Fibroblast of villous mesenchyme (primary cell): ENCODE data around the gene SRXN1. TPM values are rescaled to one million over a fixed set of nuclear protein-coding genes. Genes with fewer than 3 reads are reported as not detected.

ENCODE experiments used
- DNase-seq: peaks from one replicate; pipeline ENCODE4 v3.0.0-alpha.2; 2010; ENCODE audit warnings: low read depth
- H3K4me3 ChIP-seq: 2 replicates; pipeline ENCODE4 v1.5.1; 2011; ENCODE audit warnings: low read depth, mild to moderate bottlenecking, low read length
- CTCF ChIP-seq: IDR thresholded peaks from 2 replicates; pipeline ENCODE4 v1.5.1; 2012; ENCODE audit warnings: low read depth, mild to moderate bottlenecking, low read length; ENCODE audit not compliant: insufficient read depth
- total RNA-seq: library from RNA; depleted of rRNA; stranded (reverse); fragments of >200 nt; gene quantifications from 2 replicates; pipeline ENCODE4 v1.2.3, GENCODE V29; 2012

Gene SRXN1
- total RNA-seq, 1 donor: 35.4 TPM

DNA sequence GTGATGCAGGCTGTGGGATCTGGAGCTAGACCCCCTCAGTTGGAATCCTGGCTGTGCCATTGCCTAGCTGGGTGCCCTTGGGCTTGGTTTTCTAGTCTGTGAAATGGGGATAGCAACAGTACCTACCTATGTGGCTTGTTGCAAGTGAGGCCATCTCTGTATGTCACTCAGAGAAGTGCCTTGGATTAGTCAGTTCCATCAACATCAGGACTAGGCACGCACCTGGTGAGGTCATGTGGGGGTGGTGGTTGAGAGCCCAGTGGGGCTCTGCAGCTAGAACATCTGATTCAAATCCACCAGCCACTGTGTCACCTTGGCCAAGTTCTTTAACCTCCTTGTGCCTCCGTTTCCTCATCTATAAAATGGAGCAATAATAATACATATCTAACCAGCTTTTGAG lies 55.4 kb downstream of the SRXN1 start:
- TF ChIP-seq CTCF: no peak
- H3K4me3 ChIP-seq: no peak overlapping the region
- no peak for DNase-seq

Other genes with a start within 250 kb of the SRXN1 start
- gene RBCK1, start 244.9 kb downstream of the SRXN1 start, total RNA-seq: 59.2 and 78.0 TPM in 2 replicates
- 40.3 and 42.3 TPM in 2 replicates for gene TBC1D20, start 190.7 kb downstream of the SRXN1 start, total RNA-seq
- gene CSNK2A1, start 109.4 kb downstream of the SRXN1 start, total RNA-seq: 79.2 and 117 TPM in 2 replicates
- gene TCF15, start 42.9 kb downstream of the SRXN1 start, total RNA-seq: not detected in 2 replicates
- not detected in 2 replicates for gene SCRT2, start 22.6 kb upstream of the SRXN1 start, total RNA-seq
- not detected in 2 replicates for gene SLC52A3, start 115.3 kb upstream of the SRXN1 start, total RNA-seq
- gene FAM110A, start 180.5 kb upstream of the SRXN1 start, total RNA-seq: 4.2 and 5.2 TPM in 2 replicates